ENCODE data around the gene NDST1.

- TF ChIP-seq BHLHE40 (IDR thresholded peaks at IDR 0.05; ENCODE audit: borderline replicate concordance) (no peak), FOXA1 (IDR thresholded peaks at IDR 0.05) (no peak), TARDBP (IDR thresholded peaks at IDR 0.05) (no peak), ELF4 (IDR thresholded peaks at IDR 0.05) (no peak), SUZ12 (IDR thresholded peaks at IDR 0.05) (no peak), L3MBTL2 (conservative IDR thresholded peaks at IDR 0.05) (no peak)
Observed at GRCh38 chr5:150506571-150507473, 1.1 kb upstream of the NDST1 start.

All from HEK293T (cell line).